T-cell (primary cell): Measurements from ENCODE around the gene IFT57. TPM values are rescaled to one million over a fixed set of nuclear protein-coding genes. Genes with fewer than 3 reads are reported as not detected.

Source experiments
- ATAC-seq, 4 experiments: fragments of 200-7000 bp in 3 of 4; fragments of 150-1000 bp in 1 of 4; cut with Tn5 transposase; replicated peaks in 1 of 4; 1 replicate in 3 of 4; 2 replicates in 1 of 4; pipeline ENCODE4 v1.10.0; 2021; ENCODE audit warnings: moderate library complexity in 3 of 4, mild to moderate bottlenecking in 2 of 4, moderate number of reproducible peaks in 1 of 4
- CTCF ChIA-PET, 2 donors: fragments of 300-600 bp; sonication (Branson Sonifier 250); formaldehyde crosslinking; loops; one replicate each; lab custom pipeline; 2022; ENCODE audit warnings: antibody characterized with exemption in 2 of 2; lab: Charles Lee
- POLR2A ChIA-PET, 2 donors: fragments of 300-600 bp; sonication (Branson Sonifier 250); formaldehyde crosslinking; loops; one replicate each; lab custom pipeline; 2022; ENCODE audit warnings: antibody characterized with exemption in 2 of 2; lab: Charles Lee
- DNase-seq, 35 experiments: peaks; one replicate each; pipeline versions ENCODE4 v3.0.0 to v3.0.0-alpha.2; 2013 to 2023
- H3K27ac ChIP-seq: one replicate; pipeline ENCODE4 v1.5.1; 2013; ENCODE audit warnings: low read length
- H3K27me3 ChIP-seq, 2 experiments: replicated peaks in 1 of 2; 1 replicate in 1 of 2; 2 replicates in 1 of 2; pipeline versions ENCODE4 v1.6.1 to v1.7.0; 2013; ENCODE audit warnings: low read length in 1 of 2, mixed read lengths in 1 of 2; ENCODE audit not compliant: control insufficient read depth in 2 of 2, insufficient read depth in 2 of 2; ENCODE audit errors: extremely low read depth in 1 of 2
- H3K36me3 ChIP-seq, 2 donors: 1 replicate in 1 of 2; 2 replicates in 1 of 2; pipeline versions ENCODE4 v1.6.1 to v1.7.0; 2013; ENCODE audit warnings: low read length in 1 of 2; ENCODE audit not compliant: control insufficient read depth in 2 of 2, insufficient read depth in 1 of 2; ENCODE audit errors: extremely low read depth in 1 of 2
- H3K4me1 ChIP-seq, 2 experiments: 1 replicate in 1 of 2; 2 replicates in 1 of 2; pipeline versions ENCODE4 v1.6.1 to v1.7.0; 2013; ENCODE audit warnings: low read length in 2 of 2, mixed read lengths in 1 of 2; ENCODE audit not compliant: insufficient read depth in 2 of 2, control insufficient read depth in 1 of 2; ENCODE audit errors: extremely low read depth in 1 of 2
- H3K4me3 ChIP-seq, 2 donors: 1 replicate in 1 of 2; 2 replicates in 1 of 2; pipeline versions ENCODE4 v1.5.1 to v1.7.0; 2013; ENCODE audit warnings: mild to moderate bottlenecking in 2 of 2, low read length in 1 of 2, moderate library complexity in 1 of 2; ENCODE audit not compliant: control insufficient read depth in 1 of 2; ENCODE audit errors: extremely low read depth in 1 of 2
- H3K9me3 ChIP-seq: 2 replicates; pipeline ENCODE4 v1.7.0; 2013
- H3K27ac Mint-ChIP-seq, 2 donors: one replicate each; pipeline ENCODE4 v1.8.0; 2020 to 2021; ENCODE audit warnings: mild to moderate bottlenecking in 2 of 2, mixed read lengths in 2 of 2
- H3K27me3 Mint-ChIP-seq, 2 donors: one replicate each; pipeline ENCODE4 v1.8.0; 2021 to 2022; ENCODE audit warnings: mixed read lengths in 2 of 2
- H3K36me3 Mint-ChIP-seq: one replicate; pipeline ENCODE4 v1.8.0; 2021; ENCODE audit warnings: mixed read lengths
- H3K4me1 Mint-ChIP-seq, 3 donors: one replicate each; pipeline ENCODE4 v1.8.0; 2020 to 2022; ENCODE audit warnings: mixed read lengths in 3 of 3, mild to moderate bottlenecking in 1 of 3
- H3K4me3 Mint-ChIP-seq, 3 donors: one replicate each; pipeline ENCODE4 v1.8.0; 2020 to 2022; ENCODE audit warnings: mild to moderate bottlenecking in 3 of 3, mixed read lengths in 3 of 3, moderate library complexity in 3 of 3
- H3K9me3 Mint-ChIP-seq, 3 donors: one replicate each; pipeline ENCODE4 v1.8.0; 2020 to 2022; ENCODE audit warnings: mixed read lengths in 3 of 3
- WGBS: methylation state at CpG from one replicate; pipeline ENCODE4 v1.1.5; 2013; ENCODE audit warnings: missing lambda C conversion rate; ENCODE audit not compliant: insufficient coverage; 5-methylcytosine and 5-hydroxymethylcytosine counted together
- total RNA-seq, 35 experiments: library from RNA in 6 of 35; stranded (reverse) in 6 of 35; fragments of 120-200 nt in 1 of 35; gene quantifications; one replicate each; pipeline versions ENCODE4 v1.2.1 to v1.2.4 and lab custom pipeline; 2013 to 2026

Gene IFT57
- total RNA-seq, 5 donors from 2014 or later (not counting 1 experiment from before 2014, with no cell fraction given) = 24.8 to 36.7 (median 30.0) TPM

GRCh38 chr3:108175352-108175751, 46.9 kb downstream of the IFT57 start:
- ATAC-seq = no peak
- Mint-ChIP-seq H3K27ac (no peak overlapping the region), H3K4me3 (peak overlapping the region in 1 of 3 donors; percentile 13), H3K4me1 (peaks cover 24 to 42% (median 30%) of the 10 kb centered on the region in 3 donors), H3K9me3 (no peaks in the 10 kb centered on the region), H3K36me3 (peaks cover 40% of the 10 kb centered on the region), H3K27me3 (no peaks in the 10 kb centered on the region)
- H3K4me3 ChIP-seq = no peak overlapping the region
- WGBS = no CpG with 5 or more reads among the region's 1 CpG
- DNase-seq = no peak
- H3K9me3 ChIP-seq = no peaks in the 10 kb centered on the region
- no peaks in the 10 kb centered on the region for H3K27me3 ChIP-seq
- peaks cover 0 to 4% of the 10 kb centered on the region in 2 donors for H3K36me3 ChIP-seq
- H3K27ac ChIP-seq = no peak overlapping the region
- H3K4me1 ChIP-seq = peaks cover 0 to 4% of the 10 kb centered on the region in 2 experiments
- ChIA-PET CTCF (interaction anchor here in 1 of 2 donors (0.6 kb wide), 1 partner anchor 50 kb away, joined by 3 read pairs; no protein-coding TSS in a partner anchor), POLR2A (no interaction called here)

- Histone ChIP-seq H3K4me1 (peaks cover 0 to 3% of the 10 kb centered on the region in 2 experiments), H3K36me3 (peaks cover 4 to 5% of the 10 kb centered on the region in 2 donors), H3K27me3 (no peaks in the 10 kb centered on the region), H3K4me3 (no peak overlapping the region), H3K9me3 (no peaks in the 10 kb centered on the region), H3K27ac (no peak overlapping the region)
- H3K4me3 Mint-ChIP-seq = no peak overlapping the region
- WGBS = no CpG with 5 or more reads among the region's 2 CpGs
- no peak overlapping the region for H3K27ac Mint-ChIP-seq
- H3K9me3 Mint-ChIP-seq = no peaks in the 10 kb centered on the region
- no peak for DNase-seq
- H3K4me1 Mint-ChIP-seq = peaks cover 18 to 32% (median 27%) of the 10 kb centered on the region in 3 donors
- peaks cover 43% of the 10 kb centered on the region for H3K36me3 Mint-ChIP-seq
- POLR2A ChIA-PET = no interaction called here
- no peak for ATAC-seq
- H3K27me3 Mint-ChIP-seq = no peaks in the 10 kb centered on the region
- CTCF ChIA-PET = no interaction called here
Measured at GRCh38 chr3:108171106-108171505, 51.1 kb downstream of the IFT57 start.

DNA sequence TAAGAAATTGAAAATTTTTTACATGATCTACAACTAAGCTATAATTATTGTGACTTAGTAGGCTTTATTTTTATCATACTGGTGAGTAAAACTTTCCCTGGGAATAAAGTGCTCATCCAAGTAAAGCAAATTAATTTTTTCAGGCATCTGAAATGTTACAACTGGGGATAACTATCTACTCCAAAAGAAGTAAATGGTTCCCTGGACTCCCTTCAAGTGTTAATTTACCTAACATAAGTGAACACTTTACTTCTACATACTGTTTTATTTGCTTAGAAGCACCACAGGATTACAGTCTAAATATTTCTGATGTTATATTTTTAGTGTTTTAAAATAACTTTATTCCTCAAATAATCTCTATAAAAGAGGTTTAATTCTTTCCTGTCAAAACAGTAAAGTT, 57.8 kb downstream of the IFT57 start:
- Mint-ChIP-seq H3K27ac (no peak overlapping the region), H3K4me3 (no peak overlapping the region), H3K9me3 (no peaks in the 10 kb centered on the region), H3K36me3 (peaks cover 56% of the 10 kb centered on the region), H3K4me1 (peaks cover 6 to 12% (median 12%) of the 10 kb centered on the region in 3 donors), H3K27me3 (no peaks in the 10 kb centered on the region)
- ChIA-PET POLR2A (no interaction called here), CTCF (no interaction called here)
- Histone ChIP-seq H3K27ac (no peak overlapping the region), H3K4me3 (no peak overlapping the region), H3K9me3 (no peaks in the 10 kb centered on the region), H3K27me3 (no peaks in the 10 kb centered on the region), H3K36me3 (peaks cover 3 to 7% of the 10 kb centered on the region in 2 donors), H3K4me1 (no peaks in the 10 kb centered on the region)
- ATAC-seq (no peak), DNase-seq (no peak)

DNA sequence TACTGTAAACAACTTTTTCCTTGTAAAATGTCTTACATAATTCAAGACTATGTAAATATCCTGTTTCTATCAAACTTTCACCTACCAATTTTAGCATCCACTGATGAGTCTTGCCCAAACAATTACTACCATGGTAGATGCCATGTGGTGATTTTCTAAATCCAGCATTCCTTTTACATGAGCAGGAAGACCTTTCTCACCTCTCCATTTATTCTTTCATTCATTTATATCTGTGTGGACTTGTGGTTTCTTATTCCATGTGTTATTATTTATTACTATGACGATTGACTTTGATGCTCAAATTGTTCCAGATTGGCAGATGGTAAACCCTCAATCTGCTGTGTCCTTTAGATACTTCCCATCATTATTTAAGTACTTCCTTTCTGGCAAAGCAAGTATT, 62.4 kb downstream of the IFT57 start:
- POLR2A ChIA-PET = no interaction called here
- ATAC-seq (no peak), DNase-seq (no peak)
- no peaks in the 10 kb centered on the region for H3K4me1 ChIP-seq
- H3K36me3 ChIP-seq = no peaks in the 10 kb centered on the region
- no peaks in the 10 kb centered on the region for H3K27me3 Mint-ChIP-seq
- CTCF ChIA-PET = no interaction called here
- H3K9me3 ChIP-seq = no peaks in the 10 kb centered on the region
- no CpG with 5 or more reads among the region's 1 CpG for WGBS
- H3K9me3 Mint-ChIP-seq = no peaks in the 10 kb centered on the region
- peaks cover 26% of the 10 kb centered on the region for H3K36me3 Mint-ChIP-seq
- H3K27ac ChIP-seq = no peak overlapping the region
- H3K27ac Mint-ChIP-seq = peak overlapping the region in 1 of 2 donors; percentile 19
- no peak overlapping the region for H3K4me3 ChIP-seq
- peaks cover 3 to 15% (median 12%) of the 10 kb centered on the region in 3 donors for H3K4me1 Mint-ChIP-seq
- H3K27me3 ChIP-seq = no peaks in the 10 kb centered on the region
- H3K4me3 Mint-ChIP-seq = no peak overlapping the region

GRCh38 chr3:108159105-108159504, 63.1 kb downstream of the IFT57 start:
- no peak overlapping the region for H3K4me3 ChIP-seq
- CTCF ChIA-PET = no interaction called here
- no peak for ATAC-seq
- Mint-ChIP-seq H3K27ac (no peak overlapping the region), H3K4me3 (no peak overlapping the region), H3K9me3 (no peaks in the 10 kb centered on the region), H3K36me3 (peaks cover 26% of the 10 kb centered on the region), H3K27me3 (no peaks in the 10 kb centered on the region), H3K4me1 (peaks cover 3 to 15% (median 12%) of the 10 kb centered on the region in 3 donors)
- DNase-seq = no peak
- no peaks in the 10 kb centered on the region for H3K4me1 ChIP-seq
- no peaks in the 10 kb centered on the region for H3K27me3 ChIP-seq
- WGBS = 91% methylated on average over 4 of the region's 7 CpGs
- H3K9me3 ChIP-seq = no peaks in the 10 kb centered on the region
- no peaks in the 10 kb centered on the region for H3K36me3 ChIP-seq
- POLR2A ChIA-PET = no interaction called here
- no peak overlapping the region for H3K27ac ChIP-seq

- H3K4me3 Mint-ChIP-seq = no peak overlapping the region
Measured at GRCh38 chr3:108158251-108158650, 64.0 kb downstream of the IFT57 start.

More at GRCh38 chr3:108158251-108158650, 64.0 kb downstream of the IFT57 start:
- Histone ChIP-seq H3K27ac (no peak overlapping the region), H3K36me3 (no peaks in the 10 kb centered on the region), H3K4me3 (no peak overlapping the region), H3K9me3 (no peaks in the 10 kb centered on the region), H3K4me1 (no peaks in the 10 kb centered on the region), H3K27me3 (no peaks in the 10 kb centered on the region)
- no peaks in the 10 kb centered on the region for H3K9me3 Mint-ChIP-seq
- no peak for ATAC-seq
- peaks cover 26% of the 10 kb centered on the region for H3K36me3 Mint-ChIP-seq
- no peaks in the 10 kb centered on the region for H3K27me3 Mint-ChIP-seq
- H3K27ac Mint-ChIP-seq = no peak overlapping the region
- CTCF ChIA-PET = interaction anchor here in 1 of 2 donors (0.5 kb wide), 1 partner anchor 395 kb away, joined by 5 read pairs; no protein-coding TSS in a partner anchor
- WGBS = no CpG with 5 or more reads among the region's 1 CpG
- POLR2A ChIA-PET = no interaction called here
- no peak for DNase-seq
- H3K4me1 Mint-ChIP-seq = peaks cover 6 to 18% (median 15%) of the 10 kb centered on the region in 3 donors
